Endothelial cell of umbilical vein (primary cell): Measurements from ENCODE around the gene EXD1. TPM values are rescaled to one million over a fixed set of nuclear protein-coding genes. Genes with fewer than 3 reads are reported as not detected.

Experiments
- BruUV-seq: library from RNA; stranded (reverse); fragments of 400-500 nt; replicated peaks from 2 replicates; lab custom pipeline; 2021; lab: Mats Ljungman, UMichigan
- CTCF ChIA-PET: fragments of 300-600, 350-600 bp; sonication (Branson Sonifier 250); formaldehyde crosslinking; loops from one replicate; lab custom pipeline; 2021; ENCODE audit warnings: antibody characterized with exemption, inconsistent platforms; lab: Charles Lee
- POLR2A ChIA-PET: fragments of 300-600, 350-600 bp; sonication (Branson Sonifier 250); formaldehyde crosslinking; loops from one replicate; lab custom pipeline; 2021; ENCODE audit warnings: antibody characterized with exemption, inconsistent platforms; lab: Charles Lee
- DNase-seq: peaks from one replicate; pipeline ENCODE4 v3.0.0-alpha.2; 2011; ENCODE audit warnings: low read depth, low spot score
- FAIRE-seq: peaks from 2 replicates; lab custom pipeline; 2011; peaks lifted over from hg19 to GRCh38; lab: Jason Lieb, UNC
- H2AFZ ChIP-seq: 2 replicates; pipeline ENCODE4 v1.6.0; 2012; ENCODE audit warnings: low read depth, low read length, control low read depth, inconsistent platforms
- H3K27ac ChIP-seq: 2 replicates; pipeline ENCODE4 v1.5.1; 2011; ENCODE audit warnings: low read depth, mild to moderate bottlenecking, control low read depth, low read length, moderate library complexity; ENCODE audit not compliant: insufficient read depth
- H3K27me3 ChIP-seq, 2 experiments: 2 replicates each; pipeline versions ENCODE4 v1.6.0 to v1.6.1; 2011; ENCODE audit warnings: low read length in 2 of 2, mixed read lengths in 1 of 2; ENCODE audit not compliant: control insufficient read depth in 2 of 2, insufficient read depth in 2 of 2
- H3K36me3 ChIP-seq, 2 experiments: 2 replicates in 1 of 2; 3 replicates in 1 of 2; pipeline ENCODE4 v1.5.1; 2011; ENCODE audit warnings: low read length in 2 of 2, mild to moderate bottlenecking in 1 of 2, moderate library complexity in 1 of 2; ENCODE audit not compliant: control insufficient read depth in 2 of 2, insufficient read depth in 2 of 2; ENCODE audit errors: extremely low read depth in 1 of 2
- H3K4me1 ChIP-seq: 3 replicates; pipeline ENCODE4 v1.5.1; 2011; ENCODE audit warnings: mild to moderate bottlenecking, low read length; ENCODE audit not compliant: control insufficient read depth, insufficient read depth; ENCODE audit errors: extremely low read depth
- H3K4me2 ChIP-seq: 2 replicates; pipeline ENCODE4 v1.6.1; 2011; ENCODE audit warnings: low read length, control low read depth, mixed read lengths; ENCODE audit not compliant: insufficient read depth
- H3K4me3 ChIP-seq, 3 experiments: fragments of 200-600 bp in 1 of 3; sonication (generic), shearing (Covaris generic) in 1 of 3; replicated peaks in 1 of 3; 2 replicates each; pipeline ENCODE4 v1.5.1; 2011 to 2016; ENCODE audit warnings: control low read depth in 3 of 3, low read length in 3 of 3, mild to moderate bottlenecking in 2 of 3, inconsistent platforms in 1 of 3, low read depth in 1 of 3, moderate library complexity in 1 of 3; ENCODE audit not compliant: insufficient read depth in 1 of 3
- H3K79me2 ChIP-seq: 2 replicates; pipeline ENCODE4 v1.6.0; 2012; ENCODE audit warnings: low read length, inconsistent platforms; ENCODE audit not compliant: control insufficient read depth, insufficient read depth
- H3K9ac ChIP-seq: replicated peaks from 2 replicates; pipeline ENCODE3; 2011; ENCODE audit warnings: low read length, control low read depth; ENCODE audit not compliant: insufficient read depth; ENCODE audit errors: extremely low read depth
- H3K9me1 ChIP-seq: replicated peaks from 3 replicates; pipeline ENCODE4 v1.6.0; 2011; ENCODE audit warnings: mild to moderate bottlenecking, low read length; ENCODE audit not compliant: control insufficient read depth, insufficient read depth; ENCODE audit errors: extremely low read depth
- H3K9me3 ChIP-seq: replicated peaks from 2 replicates; pipeline ENCODE4 v1.5.1; 2012; ENCODE audit warnings: low read length, inconsistent platforms; ENCODE audit not compliant: control insufficient read depth, insufficient read depth
- H4K20me1 ChIP-seq: replicated peaks from 2 replicates; pipeline ENCODE3; 2011; ENCODE audit warnings: mild to moderate bottlenecking, low read length; ENCODE audit not compliant: control insufficient read depth, insufficient read depth; ENCODE audit errors: extremely low read depth
- CTCF ChIP-seq, 2 donors: IDR thresholded peaks; 1 replicate in 1 of 2; 2 replicates in 1 of 2; pipeline ENCODE4 v1.5.1; 2011; ENCODE audit warnings: low read length in 2 of 2, mild to moderate bottlenecking in 2 of 2, moderate library complexity in 2 of 2, control low read depth in 1 of 2, inconsistent platforms in 1 of 2, low read depth in 1 of 2; ENCODE audit not compliant: insufficient read depth in 1 of 2; ENCODE audit errors: extremely low read depth in 1 of 2
- EZH2 ChIP-seq: IDR thresholded peaks from 2 replicates; pipeline ENCODE4 v1.6.1; 2012; ENCODE audit warnings: borderline replicate concordance, low read depth, mild to moderate bottlenecking, moderate library complexity, low read length, inconsistent platforms; ENCODE audit not compliant: severe bottlenecking
- FOS ChIP-seq: IDR thresholded peaks from 2 replicates; pipeline ENCODE4 v1.6.1; 2011; ENCODE audit warnings: mild to moderate bottlenecking, low read length, moderate library complexity, borderline replicate concordance; ENCODE audit not compliant: insufficient read depth
- GATA2 ChIP-seq: IDR thresholded peaks from 2 replicates; pipeline ENCODE4 v1.7.0; 2011; ENCODE audit warnings: low read depth, mild to moderate bottlenecking, moderate library complexity, mixed read lengths, low read length; ENCODE audit not compliant: insufficient read length, insufficient read depth
- JUN ChIP-seq: IDR thresholded peaks from 2 replicates; pipeline ENCODE4 v1.6.1; 2011; ENCODE audit warnings: borderline replicate concordance, low read depth; ENCODE audit not compliant: insufficient read length, insufficient read depth
- MYC ChIP-seq: IDR thresholded peaks from one replicate; pipeline ENCODE4 v1.6.1; 2011; ENCODE audit warnings: mild to moderate bottlenecking, low read depth, low read length
- POLR2A ChIP-seq: IDR thresholded peaks from 2 replicates; pipeline ENCODE4 v1.6.1; 2012; ENCODE audit warnings: low read depth, mild to moderate bottlenecking, control low read depth, low read length
- POLR2AphosphoS5 ChIP-seq: IDR thresholded peaks from 2 replicates; pipeline ENCODE4 v1.6.1; 2012; ENCODE audit warnings: low read depth, mild to moderate bottlenecking, control low read depth, low read length, moderate library complexity; ENCODE audit not compliant: insufficient read depth
- dilution Hi-C: fragments of 300-500 bp; cut with MboI; formaldehyde crosslinking; loops from one replicate; pipeline ENCODE4 v1.15.0; 2019; ENCODE audit warnings: low sequenced_read_pairs; ENCODE audit not compliant: extremely low pct_ligation_motif_present
- intact Hi-C: fragments of 100-400 bp; cut with micrococcal nuclease; formaldehyde crosslinking; loops from one replicate; pipeline ENCODE4 v1.10.0; 2022
- polyA plus RNA-seq, 4 experiments: library from polyadenylated mRNA; depleted of rRNA in 3 of 4; stranded (reverse) in 3 of 4; unstranded in 1 of 4; fragments of >200 nt; gene quantifications; 2 replicates each; pipeline versions ENCODE4 v1.2.1 to v1.2.3, GENCODE V29; 2011 to 2012; ENCODE audit warnings: missing spikeins in 1 of 4
- total RNA-seq: library from RNA; stranded (reverse); gene quantifications from 2 replicates; pipeline ENCODE4 v1.2.3, GENCODE V29; 2021
- TF ChIP-seq, protein P1 (sequence below): IDR thresholded peaks from 2 replicates; pipeline ENCODE4 v1.6.1; 2011; ENCODE audit not compliant: insufficient read depth, insufficient read length

EXD1 gene
- total and polyA plus RNA-seq, 2 donors (not counting 3 experiments of a cell fraction or from before 2014, with no cell fraction given) = not detected

- no peak for DNase-seq
- intact Hi-C loops = no loop called here
- TF ChIP-seq GATA2 (no peak), FOS (no peak), JUN (no peak), POLR2A (no peak), POLR2AphosphoS5 (no peak), EZH2 (no peak), CTCF (IDR thresholded peaks at IDR 0.05; ENCODE audit: extremely low read depth in 1 of 2, insufficient read depth in 1 of 2, low read depth in 1 of 2, low read length in 2 of 2) (no peak), MYC (no peak)
- TF ChIP-seq, protein P1, sequence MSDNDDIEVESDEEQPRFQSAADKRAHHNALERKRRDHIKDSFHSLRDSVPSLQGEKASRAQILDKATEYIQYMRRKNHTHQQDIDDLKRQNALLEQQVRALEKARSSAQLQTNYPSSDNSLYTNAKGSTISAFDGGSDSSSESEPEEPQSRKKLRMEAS = no peak
Measured at GRCh38 chr15:41154412-41154811, 76.1 kb downstream of the EXD1 start.

More at GRCh38 chr15:41154412-41154811, 76.1 kb downstream of the EXD1 start:
- H4K20me1 ChIP-seq = no peaks in the 10 kb centered on the region
- H3K4me1 ChIP-seq = no peaks in the 10 kb centered on the region
- no peaks in the 10 kb centered on the region for H3K27me3 ChIP-seq
- FAIRE-seq = peak; percentile 18
- dilution Hi-C loops = no loop called here
- CTCF ChIA-PET = no interaction called here
- no peaks in the 10 kb centered on the region for H3K36me3 ChIP-seq
- BruUV-seq = no TSS peak
- no peak overlapping the region for H3K4me3 ChIP-seq
- no peaks in the 10 kb centered on the region for H3K9me3 ChIP-seq
- H3K4me2 ChIP-seq = no peak overlapping the region
- no peaks in the 10 kb centered on the region for H3K9me1 ChIP-seq
- no peak overlapping the region for H3K27ac ChIP-seq
- H2AFZ ChIP-seq = peak overlapping the region; percentile 54
- POLR2A ChIA-PET = interaction anchor here (0.6 kb wide), 1 partner anchor 129 kb away, joined by 3 read pairs; no protein-coding TSS in a partner anchor
- H3K9ac ChIP-seq = no peak overlapping the region
- H3K79me2 ChIP-seq = no peaks in the 10 kb centered on the region
